ENCODE results near the gene SPP1.
"Not testable (repeated sequence)": the region's sequence is repeated elsewhere in the genome, so short reads cannot be mapped to it uniquely, and the experiment has no call there.

SPP1 gene

GRCh38 chr4:87995435-87995834 lies 19.9 kb downstream of the SPP1 start:
- H3K27ac ChIP-seq (ENCODE audit: poor library complexity, severe bottlenecking), result no peak overlapping the region
- no peaks in the 10 kb centered on the region for H3K4me1 ChIP-seq (ENCODE audit: insufficient read depth, poor library complexity, severe bottlenecking)
- ATAC-seq (ENCODE audit: low read depth), result no peak
- H3K27me3 ChIP-seq (ENCODE audit: insufficient read depth, poor library complexity, severe bottlenecking), result no peaks in the 10 kb centered on the region
- no peaks in the 10 kb centered on the region for H3K36me3 ChIP-seq (ENCODE audit: low read depth)
- TF ChIP-seq CTCF (IDR thresholded peaks at IDR 0.05; ENCODE audit: poor library complexity, severe bottlenecking), result no peak
- H3K9me3 ChIP-seq (ENCODE audit: severe bottlenecking), result no peaks in the 10 kb centered on the region
- DNase-seq (ENCODE audit: low spot score), result no peak
- no peak overlapping the region for H3K4me3 ChIP-seq (ENCODE audit: severe bottlenecking)

- H3K4me1 ChIP-seq (ENCODE audit: insufficient read depth, poor library complexity, severe bottlenecking); H3K27ac ChIP-seq (ENCODE audit: poor library complexity, severe bottlenecking); ATAC-seq (ENCODE audit: low read depth); H3K36me3 ChIP-seq (ENCODE audit: low read depth); DNase-seq (ENCODE audit: low spot score); H3K27me3 ChIP-seq (ENCODE audit: insufficient read depth, poor library complexity, severe bottlenecking); H3K4me3 ChIP-seq (ENCODE audit: severe bottlenecking); H3K9me3 ChIP-seq (ENCODE audit: severe bottlenecking): not testable (repeated sequence)
Observed at GRCh38 chr4:87999191-87999691, 23.7 kb downstream of the SPP1 start.

- H3K27ac ChIP-seq (ENCODE audit: poor library complexity, severe bottlenecking), result no peak overlapping the region
- DNase-seq (ENCODE audit: low spot score), result no peak
- no peak for ATAC-seq (ENCODE audit: low read depth)
- TF ChIP-seq CTCF (IDR thresholded peaks at IDR 0.05; ENCODE audit: poor library complexity, severe bottlenecking), result no peak
- H3K36me3 ChIP-seq (ENCODE audit: low read depth), result no peaks in the 10 kb centered on the region
- no peaks in the 10 kb centered on the region for H3K9me3 ChIP-seq (ENCODE audit: severe bottlenecking)
- H3K4me1 ChIP-seq (ENCODE audit: insufficient read depth, poor library complexity, severe bottlenecking), result no peaks in the 10 kb centered on the region
- H3K4me3 ChIP-seq (ENCODE audit: severe bottlenecking), result no peak overlapping the region
- no peaks in the 10 kb centered on the region for H3K27me3 ChIP-seq (ENCODE audit: insufficient read depth, poor library complexity, severe bottlenecking)
Observed at GRCh38 chr4:88001871-88002270, 26.4 kb downstream of the SPP1 start.

GRCh38 chr4:88002786-88003185 lies 27.3 kb downstream of the SPP1 start:
- no peaks in the 10 kb centered on the region for H3K4me1 ChIP-seq (ENCODE audit: insufficient read depth, poor library complexity, severe bottlenecking)
- ATAC-seq (ENCODE audit: low read depth), result no peak
- no peak for TF ChIP-seq CTCF (IDR thresholded peaks at IDR 0.05; ENCODE audit: poor library complexity, severe bottlenecking)
- DNase-seq (ENCODE audit: low spot score), result no peak
- no peak overlapping the region for H3K27ac ChIP-seq (ENCODE audit: poor library complexity, severe bottlenecking)
- no peaks in the 10 kb centered on the region for H3K36me3 ChIP-seq (ENCODE audit: low read depth)
- H3K4me3 ChIP-seq (ENCODE audit: severe bottlenecking), result no peak overlapping the region
- H3K9me3 ChIP-seq (ENCODE audit: severe bottlenecking), result no peaks in the 10 kb centered on the region
- no peaks in the 10 kb centered on the region for H3K27me3 ChIP-seq (ENCODE audit: insufficient read depth, poor library complexity, severe bottlenecking)

GRCh38 chr4:88003261-88003660 lies 27.7 kb downstream of the SPP1 start:
- Histone ChIP-seq H3K4me1 (ENCODE audit: insufficient read depth, poor library complexity, severe bottlenecking) (no peaks in the 10 kb centered on the region), H3K4me3 (ENCODE audit: severe bottlenecking) (no peak overlapping the region), H3K27ac (ENCODE audit: poor library complexity, severe bottlenecking) (no peak overlapping the region), H3K36me3 (ENCODE audit: low read depth) (no peaks in the 10 kb centered on the region), H3K27me3 (ENCODE audit: insufficient read depth, poor library complexity, severe bottlenecking) (no peaks in the 10 kb centered on the region), H3K9me3 (ENCODE audit: severe bottlenecking) (no peaks in the 10 kb centered on the region)
- DNase-seq (ENCODE audit: low spot score) (no peak), ATAC-seq (ENCODE audit: low read depth) (no peak)
- no peak for TF ChIP-seq CTCF (IDR thresholded peaks at IDR 0.05; ENCODE audit: poor library complexity, severe bottlenecking)

All from RWPE2 (cell line).